Lower leg skin (tissue), 3 donors: Measurements from ENCODE around the gene HTR3A.

Experiments
- POLR2A ChIP-seq, 2 donors: fragments of 450-650 bp; IDR thresholded peaks; one replicate each; pipeline ENCODE4 v1.6.1; 2016 to 2017; ENCODE audit warnings: antibody characterized with exemption in 2 of 2, mild to moderate bottlenecking in 1 of 2, moderate library complexity in 1 of 2
- TF ChIP-seq, protein P1 (sequence below), 3 donors: fragments of 450-650 bp; IDR thresholded peaks; one replicate each; pipeline ENCODE4 v1.5.1; 2016; ENCODE audit warnings: antibody characterized with exemption in 3 of 3, mild to moderate bottlenecking in 3 of 3, moderate library complexity in 2 of 3

DNA sequence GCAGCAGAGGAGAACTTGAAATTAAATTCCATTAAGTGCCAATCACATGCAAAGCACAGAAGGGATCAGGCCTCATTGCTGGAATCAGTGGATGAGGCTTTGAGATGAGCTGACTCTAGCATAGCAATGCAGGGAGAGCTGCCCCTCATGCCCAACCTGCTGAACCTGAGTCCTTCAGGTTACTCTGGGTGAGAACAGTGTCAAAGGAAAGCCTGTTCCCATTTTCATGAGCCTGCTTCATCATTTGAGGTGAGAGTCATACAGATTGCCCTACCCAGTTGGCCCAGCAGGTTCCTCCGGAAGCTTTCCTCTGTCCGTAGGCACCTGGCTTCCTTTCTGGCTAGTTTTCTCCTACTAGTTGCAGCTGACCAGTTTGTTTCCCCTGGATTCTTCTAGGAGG, 58.7 kb downstream of the HTR3A start:
- TF ChIP-seq, protein P1, sequence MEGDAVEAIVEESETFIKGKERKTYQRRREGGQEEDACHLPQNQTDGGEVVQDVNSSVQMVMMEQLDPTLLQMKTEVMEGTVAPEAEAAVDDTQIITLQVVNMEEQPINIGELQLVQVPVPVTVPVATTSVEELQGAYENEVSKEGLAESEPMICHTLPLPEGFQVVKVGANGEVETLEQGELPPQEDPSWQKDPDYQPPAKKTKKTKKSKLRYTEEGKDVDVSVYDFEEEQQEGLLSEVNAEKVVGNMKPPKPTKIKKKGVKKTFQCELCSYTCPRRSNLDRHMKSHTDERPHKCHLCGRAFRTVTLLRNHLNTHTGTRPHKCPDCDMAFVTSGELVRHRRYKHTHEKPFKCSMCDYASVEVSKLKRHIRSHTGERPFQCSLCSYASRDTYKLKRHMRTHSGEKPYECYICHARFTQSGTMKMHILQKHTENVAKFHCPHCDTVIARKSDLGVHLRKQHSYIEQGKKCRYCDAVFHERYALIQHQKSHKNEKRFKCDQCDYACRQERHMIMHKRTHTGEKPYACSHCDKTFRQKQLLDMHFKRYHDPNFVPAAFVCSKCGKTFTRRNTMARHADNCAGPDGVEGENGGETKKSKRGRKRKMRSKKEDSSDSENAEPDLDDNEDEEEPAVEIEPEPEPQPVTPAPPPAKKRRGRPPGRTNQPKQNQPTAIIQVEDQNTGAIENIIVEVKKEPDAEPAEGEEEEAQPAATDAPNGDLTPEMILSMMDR (IDR thresholded peaks at IDR 0.05) = no peak
- no peak for TF ChIP-seq POLR2A (IDR thresholded peaks at IDR 0.05)
